ENCODE measurements around the gene PLBD2.

GRCh38 chr12:113346353-113346752 lies 12.0 kb upstream of the PLBD2 start:
- TF ChIP-seq CTCF (conservative IDR thresholded peaks at IDR 0.05) (no peak), EZH2 (IDR thresholded peaks at IDR 0.05; ENCODE audit: low read depth) (no peak)

Measured in PC-9 (cell line).